Astrocyte of the spinal cord (primary cell): ENCODE measurements around the gene ADAM23.
A peak's percentile ranks its signal among the peaks of the same experiment; 100 is the strongest.

Source experiments
- DNase-seq: peaks from one replicate; pipeline ENCODE4 v3.0.0; 2011; ENCODE audit warnings: low read depth, low spot score
- H3K4me3 ChIP-seq: 2 replicates; pipeline ENCODE4 v1.5.1; 2011; ENCODE audit warnings: low read depth, mild to moderate bottlenecking, low read length, moderate library complexity
- CTCF ChIP-seq: IDR thresholded peaks from 2 replicates; pipeline ENCODE4 v1.5.1; 2012; ENCODE audit warnings: low read depth, mild to moderate bottlenecking, low read length, inconsistent platforms
- in situ Hi-C: cut with HindIII; loops from 2 replicates; pipeline ENCODE4 v1.10.0; 2017; ENCODE audit warnings: low sequenced_read_pairs

Gene ADAM23

GRCh38 chr2:206642075-206643025 lies 199.0 kb downstream of the ADAM23 start, which contains the start of gene FAM237A:
TSS of gene FAM237A (plus strand) at chr2:206642487. CDS start at chr2:206644237, 1,750 bp downstream.
- peak; percentile 72 for DNase-seq
- no peak for TF ChIP-seq CTCF
- no peak within 1 kb of the TSS for H3K4me3 ChIP-seq
- in situ Hi-C loops: no loop called here

GRCh38 chr2:206647985-206648384 lies 204.7 kb downstream of the ADAM23 start:
- no peak for TF ChIP-seq CTCF
- no peak overlapping the region for H3K4me3 ChIP-seq
- in situ Hi-C loops: no loop called here
- DNase-seq: peak; percentile 2

GRCh38 chr2:206657087-206657486 lies 213.8 kb downstream of the ADAM23 start:
- no peak for DNase-seq
- H3K4me3 ChIP-seq: no peak overlapping the region
- TF ChIP-seq CTCF: no peak
- in situ Hi-C loops: no loop called here

GRCh38 chr2:206665251-206665650 lies 221.9 kb downstream of the ADAM23 start:
- no peak for DNase-seq
- in situ Hi-C loops: no loop called here
- H3K4me3 ChIP-seq: no peak overlapping the region
- no peak for TF ChIP-seq CTCF
